HL-60 (cell line): ENCODE results near the gene DGLUCY.

ENCODE experiments used
- CTCF ChIP-seq: IDR thresholded peaks from one replicate; pipeline ENCODE4 v1.5.1; 2011; ENCODE audit warnings: low read length, control low read depth, inconsistent platforms; ENCODE audit not compliant: insufficient read depth
- POLR2AphosphoS5 ChIP-seq: IDR thresholded peaks from 2 replicates; pipeline ENCODE4 v1.6.1; 2012; ENCODE audit warnings: low read depth
- REST ChIP-seq: IDR thresholded peaks from 2 replicates; pipeline ENCODE4 v1.6.1; 2012; ENCODE audit warnings: low read depth; ENCODE audit not compliant: insufficient replicate concordance

- TF ChIP-seq CTCF: no peak
- no peak for TF ChIP-seq REST
- TF ChIP-seq POLR2AphosphoS5: no peak
Measured at GRCh38 chr14:91080071-91080470, 33.8 kb upstream of the DGLUCY start.
